ENCODE data around the gene EPOP. TPM values are rescaled to one million over a fixed set of nuclear protein-coding genes. Genes with fewer than 3 reads are reported as not detected.

Gene EPOP
- total RNA-seq, 1 experiment from 2014 or later: 37.9 TPM

DNA sequence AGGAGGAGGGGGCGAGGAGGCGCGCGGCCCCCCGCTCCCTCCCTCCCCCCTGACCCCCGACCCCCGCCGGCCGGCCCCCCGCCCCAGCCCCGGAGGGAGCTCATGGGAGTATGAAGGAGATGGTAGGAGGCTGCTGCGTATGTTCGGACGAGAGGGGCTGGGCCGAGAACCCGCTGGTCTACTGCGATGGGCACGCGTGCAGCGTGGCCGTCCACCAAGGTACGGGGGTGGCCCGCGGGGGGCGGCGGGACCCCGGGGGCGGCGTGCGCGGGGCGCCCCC is 30.7 kb upstream of the EPOP start:
- CTCF ChIA-PET: no interaction called here
- H3K4me1 ChIP-seq (ENCODE audit: control insufficient read depth in 1 of 2, insufficient read depth in 2 of 2, low read length in 2 of 2): peaks cover 25 to 54% of the 10 kb centered on the region in 2 experiments
- no peaks in the 10 kb centered on the region for H3K9me2 ChIP-seq (ENCODE audit: insufficient read depth)
- RAD21 ChIA-PET (ENCODE audit: low non-redundant PET in 1 of 2, low total read pairs in 2 of 2, uncharacterized antibody in 2 of 2, unreplicated experiment in 2 of 2): no interaction called here
- H4K20me1 ChIP-seq (ENCODE audit: insufficient read depth): no peaks in the 10 kb centered on the region
- DNase-seq (ENCODE audit: low read depth, low spot score) (no peak), ATAC-seq (peak; percentile 8)
- peak overlapping the region; percentile 99 for H3K27ac ChIP-seq (ENCODE audit: low read depth, low read length)
- H3K79me2 ChIP-seq (ENCODE audit: insufficient read depth, low read length): peaks cover 52% of the 10 kb centered on the region
- H3K36me3 ChIP-seq (ENCODE audit: control insufficient read depth in 1 of 2, insufficient read depth in 2 of 2, low read length in 2 of 2): peaks cover 10 to 25% of the 10 kb centered on the region in 2 experiments; a peak in 2 of 4 replicates
- no peak overlapping the region for H2AFZ ChIP-seq (ENCODE audit: low read depth, low read length, poor library complexity, severe bottlenecking)
- H3K9me3 ChIP-seq (ENCODE audit: control insufficient read depth in 1 of 2, insufficient read depth in 1 of 2, low read depth in 1 of 2, low read length in 2 of 2): no peaks in the 10 kb centered on the region
- intact Hi-C loops (cut with micrococcal nuclease): no loop called here
- BruUV-seq (replicated peaks): no TSS peak
- peak overlapping the region; percentile 77 to 91 for H3K4me3 ChIP-seq (replicated peaks in 1 of 2; ENCODE audit: low read depth in 1 of 2, low read length in 2 of 2)
- POLR2A ChIA-PET: interaction anchor here (0.6 to 1.4 kb wide), 2 partner anchors 28 to 41 kb away, joined by 3 to 4 read pairs; no protein-coding TSS in a partner anchor
- H3K9ac ChIP-seq (ENCODE audit: low read length): peak overlapping the region; percentile 85
- TF ChIP-seq TCF7L2 (IDR thresholded peaks at IDR 0.05; ENCODE audit: borderline replicate concordance, extremely low read depth, insufficient read depth, insufficient read length) (no peak), POLR2A (IDR thresholded peaks at IDR 0.05; ENCODE audit: borderline replicate concordance, extremely low read depth, insufficient read depth, insufficient read length) (no peak), SP1 (IDR thresholded peaks at IDR 0.05; ENCODE audit: low read depth) (no peak), ZFX (IDR thresholded peaks at IDR 0.05) (no peak), CEBPB (IDR thresholded peaks at IDR 0.05; ENCODE audit: low read depth) (no peak), EZH2 (IDR thresholded peaks at IDR 0.05) (no peak), SIN3A (IDR thresholded peaks at IDR 0.05; ENCODE audit: low read depth) (no peak), SRF (IDR thresholded peaks at IDR 0.05; ENCODE audit: low read depth) (no peak), FOSL1 (IDR thresholded peaks at IDR 0.05; ENCODE audit: low read depth) (no peak), EGR1 (IDR thresholded peaks at IDR 0.05; ENCODE audit: low read depth) (no peak), POLR2AphosphoS5 (IDR thresholded peaks at IDR 0.05; ENCODE audit: low read depth, low read length) (no peak), CBX3 (IDR thresholded peaks at IDR 0.05; ENCODE audit: low read depth) (no peak), ELF1 (IDR thresholded peaks at IDR 0.05; ENCODE audit: borderline replicate concordance, low read depth) (no peak)
- TF ChIP-seq, protein P1, sequence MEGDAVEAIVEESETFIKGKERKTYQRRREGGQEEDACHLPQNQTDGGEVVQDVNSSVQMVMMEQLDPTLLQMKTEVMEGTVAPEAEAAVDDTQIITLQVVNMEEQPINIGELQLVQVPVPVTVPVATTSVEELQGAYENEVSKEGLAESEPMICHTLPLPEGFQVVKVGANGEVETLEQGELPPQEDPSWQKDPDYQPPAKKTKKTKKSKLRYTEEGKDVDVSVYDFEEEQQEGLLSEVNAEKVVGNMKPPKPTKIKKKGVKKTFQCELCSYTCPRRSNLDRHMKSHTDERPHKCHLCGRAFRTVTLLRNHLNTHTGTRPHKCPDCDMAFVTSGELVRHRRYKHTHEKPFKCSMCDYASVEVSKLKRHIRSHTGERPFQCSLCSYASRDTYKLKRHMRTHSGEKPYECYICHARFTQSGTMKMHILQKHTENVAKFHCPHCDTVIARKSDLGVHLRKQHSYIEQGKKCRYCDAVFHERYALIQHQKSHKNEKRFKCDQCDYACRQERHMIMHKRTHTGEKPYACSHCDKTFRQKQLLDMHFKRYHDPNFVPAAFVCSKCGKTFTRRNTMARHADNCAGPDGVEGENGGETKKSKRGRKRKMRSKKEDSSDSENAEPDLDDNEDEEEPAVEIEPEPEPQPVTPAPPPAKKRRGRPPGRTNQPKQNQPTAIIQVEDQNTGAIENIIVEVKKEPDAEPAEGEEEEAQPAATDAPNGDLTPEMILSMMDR (IDR thresholded peaks at IDR 0.05 in 2 of 3, conservative IDR thresholded peaks at IDR 0.05 in 1 of 3; ENCODE audit: borderline replicate concordance in 1 of 3, insufficient read depth in 1 of 3, low read depth in 2 of 3, low read length in 2 of 3): no peak
- TF ChIP-seq, protein P2, sequence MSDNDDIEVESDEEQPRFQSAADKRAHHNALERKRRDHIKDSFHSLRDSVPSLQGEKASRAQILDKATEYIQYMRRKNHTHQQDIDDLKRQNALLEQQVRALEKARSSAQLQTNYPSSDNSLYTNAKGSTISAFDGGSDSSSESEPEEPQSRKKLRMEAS (IDR thresholded peaks at IDR 0.05): no peak
- TF ChIP-seq, protein P3, sequence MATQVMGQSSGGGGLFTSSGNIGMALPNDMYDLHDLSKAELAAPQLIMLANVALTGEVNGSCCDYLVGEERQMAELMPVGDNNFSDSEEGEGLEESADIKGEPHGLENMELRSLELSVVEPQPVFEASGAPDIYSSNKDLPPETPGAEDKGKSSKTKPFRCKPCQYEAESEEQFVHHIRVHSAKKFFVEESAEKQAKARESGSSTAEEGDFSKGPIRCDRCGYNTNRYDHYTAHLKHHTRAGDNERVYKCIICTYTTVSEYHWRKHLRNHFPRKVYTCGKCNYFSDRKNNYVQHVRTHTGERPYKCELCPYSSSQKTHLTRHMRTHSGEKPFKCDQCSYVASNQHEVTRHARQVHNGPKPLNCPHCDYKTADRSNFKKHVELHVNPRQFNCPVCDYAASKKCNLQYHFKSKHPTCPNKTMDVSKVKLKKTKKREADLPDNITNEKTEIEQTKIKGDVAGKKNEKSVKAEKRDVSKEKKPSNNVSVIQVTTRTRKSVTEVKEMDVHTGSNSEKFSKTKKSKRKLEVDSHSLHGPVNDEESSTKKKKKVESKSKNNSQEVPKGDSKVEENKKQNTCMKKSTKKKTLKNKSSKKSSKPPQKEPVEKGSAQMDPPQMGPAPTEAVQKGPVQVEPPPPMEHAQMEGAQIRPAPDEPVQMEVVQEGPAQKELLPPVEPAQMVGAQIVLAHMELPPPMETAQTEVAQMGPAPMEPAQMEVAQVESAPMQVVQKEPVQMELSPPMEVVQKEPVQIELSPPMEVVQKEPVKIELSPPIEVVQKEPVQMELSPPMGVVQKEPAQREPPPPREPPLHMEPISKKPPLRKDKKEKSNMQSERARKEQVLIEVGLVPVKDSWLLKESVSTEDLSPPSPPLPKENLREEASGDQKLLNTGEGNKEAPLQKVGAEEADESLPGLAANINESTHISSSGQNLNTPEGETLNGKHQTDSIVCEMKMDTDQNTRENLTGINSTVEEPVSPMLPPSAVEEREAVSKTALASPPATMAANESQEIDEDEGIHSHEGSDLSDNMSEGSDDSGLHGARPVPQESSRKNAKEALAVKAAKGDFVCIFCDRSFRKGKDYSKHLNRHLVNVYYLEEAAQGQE (IDR thresholded peaks at IDR 0.05; ENCODE audit: low read depth): no peak
- peak overlapping the region; percentile 96 for H3K4me2 ChIP-seq (ENCODE audit: low read length)
- H3K27me3 ChIP-seq (ENCODE audit: insufficient read depth, low read length): no peaks in the 10 kb centered on the region
